Esophagus (tissue), 2 donors: ENCODE data around the gene PHC3. TPM values are rescaled to one million over a fixed set of nuclear protein-coding genes. Genes with fewer than 3 reads are reported as not detected.

Experiments
- H3K27ac ChIP-seq, 2 donors: one replicate each; pipeline ENCODE4 v1.5.1; 2013; ENCODE audit warnings: low read depth in 2 of 2, mild to moderate bottlenecking in 2 of 2, inconsistent platforms in 1 of 2, low read length in 1 of 2, moderate library complexity in 1 of 2
- H3K27me3 ChIP-seq, 2 donors: one replicate each; pipeline ENCODE4 v1.6.1; 2013; ENCODE audit warnings: low read length in 2 of 2, control low read depth in 1 of 2, mild to moderate bottlenecking in 1 of 2; ENCODE audit not compliant: insufficient read depth in 2 of 2, control insufficient read depth in 1 of 2
- H3K36me3 ChIP-seq, 2 donors: one replicate each; pipeline ENCODE4 v1.6.1; 2013; ENCODE audit warnings: low read length in 1 of 2; ENCODE audit not compliant: control insufficient read depth in 2 of 2, insufficient read depth in 2 of 2
- H3K4me1 ChIP-seq, 2 donors: one replicate each; pipeline ENCODE4 v1.6.1; 2013; ENCODE audit warnings: low read length in 1 of 2; ENCODE audit not compliant: control insufficient read depth in 2 of 2, insufficient read depth in 2 of 2
- H3K4me3 ChIP-seq, 2 donors: one replicate each; pipeline ENCODE4 v1.5.1; 2013; ENCODE audit warnings: low read length in 2 of 2, mild to moderate bottlenecking in 2 of 2, low read depth in 1 of 2, moderate library complexity in 1 of 2
- H3K9me3 ChIP-seq, 2 donors: one replicate each; pipeline ENCODE4 v1.6.1; 2013; ENCODE audit warnings: mild to moderate bottlenecking in 2 of 2, low read depth in 1 of 2, low read length in 1 of 2, moderate library complexity in 1 of 2; ENCODE audit not compliant: control insufficient read depth in 2 of 2, insufficient read depth in 1 of 2
- WGBS, 2 donors: extraction: QIAGEN DNeasy Blood & Tissue Kit; methylation state at CpG; one replicate each; pipeline ENCODE4 v1.1.7; 2013; 5-methylcytosine and 5-hydroxymethylcytosine counted together
- polyA plus RNA-seq, 2 donors: library from polyadenylated mRNA; stranded (reverse); fragments of 200-250 nt; gene quantifications; one replicate each; pipeline ENCODE4 v1.2.3, GENCODE V29; 2013
- donor health status: healthy with polysubstance abuse.
- donor health status: Bipolar disorder and iron deficiency.

The PHC3 gene
- polyA plus RNA-seq, 2 donors: 3.4 to 5.4 TPM

- Histone ChIP-seq H3K4me1 (peaks cover 0 to 3% of the 10 kb centered on the region in 2 donors), H3K9me3 (no peaks in the 10 kb centered on the region), H3K4me3 (no peak overlapping the region), H3K27ac (no peak overlapping the region), H3K36me3 (peaks cover 0 to 6% of the 10 kb centered on the region in 2 donors), H3K27me3 (no peaks in the 10 kb centered on the region)
These were observed 19.5 kb downstream of the PHC3 start for GRCh38 chr3:170162052-170162451.

- no peaks in the 10 kb centered on the region for H3K27me3 ChIP-seq
- H3K4me3 ChIP-seq: no peak overlapping the region
- no peaks in the 10 kb centered on the region for H3K9me3 ChIP-seq
- WGBS, 2 donors: 96 to 97% methylated on average over 2 of the region's 2 CpGs
- H3K4me1 ChIP-seq: peaks cover 0 to 2% of the 10 kb centered on the region in 2 donors
- peaks cover 0 to 6% of the 10 kb centered on the region in 2 donors for H3K36me3 ChIP-seq
- H3K27ac ChIP-seq: no peak overlapping the region
These were observed 21.6 kb downstream of the PHC3 start for GRCh38 chr3:170159933-170160332.

GRCh38 chr3:170159459-170159858 lies 22.1 kb downstream of the PHC3 start:
- no peaks in the 10 kb centered on the region for H3K4me1 ChIP-seq
- WGBS, 2 donors: 73 to 89% methylated on average over 1 of the region's 1 CpG

GRCh38 chr3:170155604-170156003 lies 25.9 kb downstream of the PHC3 start:
- H3K9me3 ChIP-seq: no peaks in the 10 kb centered on the region
- no peak overlapping the region for H3K27ac ChIP-seq
- H3K36me3 ChIP-seq: no peaks in the 10 kb centered on the region
- no peaks in the 10 kb centered on the region for H3K27me3 ChIP-seq
- WGBS, 2 donors: 91 to 97% methylated on average over 5 of the region's 5 CpGs
- H3K4me3 ChIP-seq: no peak overlapping the region
- H3K4me1 ChIP-seq: no peaks in the 10 kb centered on the region

More at GRCh38 chr3:170159459-170159858, 22.1 kb downstream of the PHC3 start:
- no peak overlapping the region for H3K27ac ChIP-seq
- no peaks in the 10 kb centered on the region for H3K27me3 ChIP-seq
- no peak overlapping the region for H3K4me3 ChIP-seq
- no peaks in the 10 kb centered on the region for H3K9me3 ChIP-seq
- H3K36me3 ChIP-seq: peaks cover 0 to 6% of the 10 kb centered on the region in 2 donors

- H3K27me3 ChIP-seq: no peaks in the 10 kb centered on the region
- H3K27ac ChIP-seq: no peak overlapping the region
- no peaks in the 10 kb centered on the region for H3K9me3 ChIP-seq
- 48 to 60% methylated on average over 3 of the region's 3 CpGs for WGBS, 2 donors
- no peaks in the 10 kb centered on the region for H3K36me3 ChIP-seq
- no peaks in the 10 kb centered on the region for H3K4me1 ChIP-seq
- no peak overlapping the region for H3K4me3 ChIP-seq
These were observed 26.9 kb downstream of the PHC3 start for GRCh38 chr3:170154569-170155143.

GRCh38 chr3:170154084-170154483 lies 27.4 kb downstream of the PHC3 start:
- Histone ChIP-seq H3K9me3 (no peaks in the 10 kb centered on the region), H3K4me1 (no peaks in the 10 kb centered on the region), H3K36me3 (no peaks in the 10 kb centered on the region), H3K27me3 (no peaks in the 10 kb centered on the region), H3K4me3 (no peak overlapping the region), H3K27ac (no peak overlapping the region)
- WGBS, 2 donors: 85 to 88% methylated on average over 3 of the region's 3 CpGs

GRCh38 chr3:170151536-170151935 lies 30.0 kb downstream of the PHC3 start:
- Histone ChIP-seq H3K9me3 (no peaks in the 10 kb centered on the region), H3K4me3 (no peak overlapping the region), H3K27ac (no peak overlapping the region), H3K27me3 (no peaks in the 10 kb centered on the region), H3K36me3 (no peaks in the 10 kb centered on the region), H3K4me1 (no peaks in the 10 kb centered on the region)
- WGBS, 2 donors: 71 to 83% methylated on average over 2 of the region's 2 CpGs

- no peak overlapping the region for H3K27ac ChIP-seq
- H3K36me3 ChIP-seq: peaks cover 0 to 4% of the 10 kb centered on the region in 2 donors
- 80 to 94% methylated on average over 5 of the region's 5 CpGs for WGBS, 2 donors
These were observed 32.5 kb downstream of the PHC3 start for GRCh38 chr3:170149016-170149415.

GRCh38 chr3:170145278-170145677 lies 36.3 kb downstream of the PHC3 start:
- Histone ChIP-seq H3K36me3 (peaks cover 2 to 4% of the 10 kb centered on the region in 2 donors), H3K27me3 (no peaks in the 10 kb centered on the region), H3K4me1 (no peaks in the 10 kb centered on the region), H3K9me3 (no peaks in the 10 kb centered on the region), H3K27ac (no peak overlapping the region), H3K4me3 (no peak overlapping the region)
- 90% methylated on average over 4 of the region's 4 CpGs for whole genome bisulfite sequencing, 2 donors

More at GRCh38 chr3:170149016-170149415, 32.5 kb downstream of the PHC3 start:
- no peaks in the 10 kb centered on the region for H3K4me1 ChIP-seq
- no peaks in the 10 kb centered on the region for H3K9me3 ChIP-seq
- no peak overlapping the region for H3K4me3 ChIP-seq
- no peaks in the 10 kb centered on the region for H3K27me3 ChIP-seq

GRCh38 chr3:170144437-170144843 lies 37.1 kb downstream of the PHC3 start:
- Histone ChIP-seq H3K4me3 (no peak overlapping the region), H3K4me1 (no peaks in the 10 kb centered on the region), H3K27me3 (no peaks in the 10 kb centered on the region), H3K27ac (no peak overlapping the region), H3K9me3 (no peaks in the 10 kb centered on the region), H3K36me3 (peaks cover 2 to 4% of the 10 kb centered on the region in 2 donors)
- WGBS, 2 donors: 90 to 93% methylated on average over 3 of the region's 3 CpGs
